Hematopoietic multipotent progenitor cell treated with erythropoietin and hydrocortisone succinate and interleukin-3 and kit ligand, for 6 days (in vitro differentiated cells): ENCODE results near the gene RFX8.

ENCODE experiments used
- DNase-seq: peaks from one replicate; pipeline ENCODE4 v3.0.0-alpha.2; 2015

The RFX8 gene

DNA sequence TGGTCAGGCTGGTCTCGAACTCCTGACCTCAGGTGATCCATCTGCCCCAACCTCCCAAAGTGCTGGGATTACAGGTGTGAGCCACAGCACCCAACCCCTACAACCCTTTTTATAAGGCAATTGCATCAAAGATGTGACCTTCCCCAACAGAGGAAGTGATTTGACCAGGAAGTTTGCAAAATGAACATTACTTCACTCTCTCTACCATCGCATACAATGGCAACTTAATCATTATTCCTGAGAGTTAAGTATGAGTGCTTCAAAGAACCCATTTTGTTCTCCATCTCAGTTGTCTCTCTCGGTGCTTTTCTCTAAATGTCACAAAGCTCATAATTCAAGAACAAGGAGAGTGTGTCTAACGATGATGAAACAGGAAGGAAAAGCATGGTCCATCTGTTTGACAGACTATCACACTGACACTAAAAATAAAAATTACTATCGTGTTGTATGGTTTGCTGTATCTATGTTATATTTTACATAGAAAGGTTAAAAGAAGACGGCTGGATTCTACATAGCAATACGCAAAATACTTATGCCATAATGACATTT is 69.5 kb downstream of the RFX8 start:
- DNase-seq = no peak

DNA sequence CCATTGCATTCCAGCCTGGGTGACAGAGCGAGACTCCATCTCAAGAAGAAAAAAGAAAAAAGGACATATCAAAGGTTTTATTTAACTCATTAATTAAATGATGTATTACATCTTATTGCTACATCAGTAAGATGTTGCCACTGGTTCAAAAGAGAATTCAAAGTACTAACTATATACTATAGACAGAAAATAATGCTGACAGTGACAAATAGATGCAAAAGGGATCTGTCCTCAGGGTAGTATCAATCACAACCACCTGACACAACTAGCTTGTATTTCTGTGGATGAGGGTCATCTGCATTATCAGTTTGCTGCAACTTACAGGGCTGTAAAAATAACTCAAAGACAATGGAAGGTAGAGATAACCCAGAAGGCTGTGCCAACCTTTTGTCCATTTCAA is 71.2 kb downstream of the RFX8 start:
- no peak for DNase-seq

DNA sequence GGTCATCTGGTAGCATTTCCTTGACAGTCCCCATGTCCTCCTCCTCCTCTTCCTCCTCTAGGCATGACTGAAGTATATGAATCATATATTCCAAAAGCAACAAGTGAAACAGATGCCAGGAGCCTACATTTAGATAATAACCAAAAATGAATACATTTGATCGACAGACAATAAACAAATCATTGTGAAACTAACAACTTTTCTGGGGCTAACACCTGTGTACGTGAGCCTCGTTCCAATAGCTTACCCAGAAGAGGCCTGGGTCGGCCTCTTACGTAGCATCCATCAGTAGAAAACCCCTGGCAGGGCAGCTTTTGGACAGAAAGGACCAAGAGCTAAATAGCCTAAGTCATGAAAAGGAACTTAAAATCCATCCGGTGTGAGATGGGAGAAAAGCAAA is 72.3 kb downstream of the RFX8 start:
- DNase-seq = no peak

DNA sequence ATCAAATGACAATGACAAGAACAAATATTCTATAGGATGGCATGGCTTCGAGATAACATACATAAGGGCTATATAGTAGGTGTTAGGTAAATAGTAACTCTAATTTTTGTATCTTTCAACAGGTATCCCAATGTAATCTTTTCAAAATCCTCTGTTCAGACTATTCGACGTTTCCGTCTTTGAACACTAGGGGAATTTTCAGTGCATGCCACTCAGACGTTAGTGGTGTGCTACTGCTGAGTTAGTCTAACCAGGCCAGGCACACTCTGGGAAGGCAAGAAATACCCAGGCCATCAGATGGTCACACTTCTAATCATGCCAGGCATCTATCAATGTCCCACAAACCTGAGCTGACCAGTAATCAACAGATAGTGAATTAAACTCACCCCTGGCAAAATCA is 73.0 kb downstream of the RFX8 start:
- no peak for DNase-seq

DNA sequence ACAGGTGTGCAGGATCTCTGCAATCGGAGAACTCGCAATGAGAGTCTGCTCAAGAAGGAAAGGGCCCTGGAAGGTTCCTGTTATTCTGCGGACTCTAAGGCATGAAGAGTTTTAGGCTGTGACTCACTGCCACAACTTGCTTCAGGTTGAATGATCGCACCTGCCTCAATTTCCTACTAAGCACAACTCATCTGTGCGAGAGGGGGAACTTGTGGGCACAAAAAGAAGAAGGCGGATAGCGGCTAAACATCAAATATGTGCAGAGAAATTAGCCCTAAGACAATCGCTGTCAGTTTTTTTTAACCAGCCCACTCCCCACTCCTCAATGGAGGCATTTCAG is 73.6 kb downstream of the RFX8 start:
- no peak for DNase-seq

DNA sequence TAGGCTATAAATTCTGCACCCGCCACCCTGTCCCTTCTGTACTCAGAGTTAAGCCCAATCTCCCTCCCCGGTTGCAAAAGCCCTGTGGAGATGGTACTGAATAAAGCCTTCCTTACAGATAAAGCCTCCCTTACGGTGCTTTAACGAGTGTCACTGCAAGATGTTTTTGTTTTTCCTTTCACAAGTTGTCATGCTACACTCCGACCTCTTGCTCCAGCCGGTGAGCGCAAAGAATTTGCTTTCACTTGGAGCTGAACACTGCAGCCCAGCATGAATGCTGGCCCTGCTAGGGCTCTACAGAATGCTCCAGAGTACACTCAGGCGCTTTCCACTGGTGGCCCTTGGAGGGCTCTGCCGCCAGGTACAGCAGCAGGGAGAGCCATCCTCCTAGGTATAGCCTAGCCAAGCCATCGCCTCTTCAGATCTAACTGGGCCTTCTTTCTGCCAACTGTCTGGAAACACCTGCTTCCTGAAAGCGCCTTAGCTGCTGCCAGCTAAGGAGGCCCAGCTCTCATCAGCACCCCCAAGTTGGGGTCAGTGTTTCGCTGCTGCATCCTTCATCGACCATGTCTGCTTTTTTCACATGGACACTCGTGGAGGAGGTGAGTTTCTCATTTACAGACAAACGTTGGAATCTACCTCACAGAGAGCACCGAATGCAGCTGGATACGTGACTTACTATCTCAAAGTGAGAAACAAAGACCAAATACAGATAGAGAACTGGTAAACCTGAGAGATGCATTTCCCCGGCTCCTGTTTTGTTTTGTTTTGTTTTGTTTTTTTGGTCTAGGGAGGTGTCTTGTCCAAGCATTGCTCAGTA is 74.2 kb downstream of the RFX8 start:
- DNase-seq = no peak

DNA sequence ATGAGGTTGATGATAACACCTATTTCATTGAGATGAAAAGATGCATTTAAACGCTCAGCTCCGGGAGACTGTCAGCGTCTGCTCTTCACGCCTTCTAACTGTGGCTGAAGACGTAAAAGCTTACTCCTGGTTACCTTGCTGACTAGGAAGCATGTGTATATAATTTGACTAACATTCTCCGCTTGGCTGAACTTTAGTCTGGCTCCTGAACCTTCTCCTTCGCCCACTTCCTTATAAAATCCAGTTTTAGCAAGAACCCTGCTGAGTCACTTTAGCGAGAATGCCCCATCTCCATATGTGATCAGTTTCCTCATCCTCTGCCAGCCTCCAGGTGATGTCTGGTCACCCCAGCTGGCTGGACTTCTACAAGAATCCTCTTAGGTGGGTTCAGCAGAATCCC is 74.9 kb downstream of the RFX8 start:
- peak; percentile 20 for DNase-seq

DNA sequence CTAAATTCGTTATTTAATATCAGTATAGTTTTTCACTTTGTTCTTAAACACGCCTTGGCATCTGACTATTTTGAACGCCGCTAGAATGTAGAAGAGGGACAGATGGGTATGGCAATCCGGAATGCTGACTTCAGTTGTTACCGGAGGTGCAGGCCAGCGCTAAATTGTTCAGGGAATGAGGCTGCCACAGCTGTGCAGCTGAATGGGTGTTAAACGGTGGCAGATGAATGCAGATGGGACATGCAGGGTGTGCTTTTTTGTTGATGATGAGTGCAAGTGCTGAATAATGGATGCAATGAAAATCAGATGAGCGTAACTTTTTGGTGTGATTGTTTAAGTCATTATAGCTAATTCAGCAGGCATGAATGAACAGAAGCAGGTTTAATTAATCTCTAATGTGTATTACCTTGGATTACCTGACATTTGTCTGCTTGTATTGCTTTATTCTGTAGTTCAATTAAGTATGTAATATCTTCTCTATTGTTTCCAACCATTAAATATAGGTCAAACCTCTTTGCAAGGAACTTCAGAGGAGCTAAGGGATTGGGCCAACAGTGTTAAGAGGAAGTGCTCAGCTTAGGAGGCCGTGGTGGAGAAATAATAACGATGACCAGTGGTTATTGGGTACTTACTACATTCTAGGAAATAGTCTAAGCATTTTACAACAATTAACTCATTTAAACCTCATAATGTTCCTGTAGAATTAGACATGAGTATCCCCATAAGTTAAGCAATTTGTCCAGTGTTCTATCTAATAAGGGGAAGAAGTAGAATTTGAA is 75.7 kb downstream of the RFX8 start:
- DNase-seq = no peak

DNA sequence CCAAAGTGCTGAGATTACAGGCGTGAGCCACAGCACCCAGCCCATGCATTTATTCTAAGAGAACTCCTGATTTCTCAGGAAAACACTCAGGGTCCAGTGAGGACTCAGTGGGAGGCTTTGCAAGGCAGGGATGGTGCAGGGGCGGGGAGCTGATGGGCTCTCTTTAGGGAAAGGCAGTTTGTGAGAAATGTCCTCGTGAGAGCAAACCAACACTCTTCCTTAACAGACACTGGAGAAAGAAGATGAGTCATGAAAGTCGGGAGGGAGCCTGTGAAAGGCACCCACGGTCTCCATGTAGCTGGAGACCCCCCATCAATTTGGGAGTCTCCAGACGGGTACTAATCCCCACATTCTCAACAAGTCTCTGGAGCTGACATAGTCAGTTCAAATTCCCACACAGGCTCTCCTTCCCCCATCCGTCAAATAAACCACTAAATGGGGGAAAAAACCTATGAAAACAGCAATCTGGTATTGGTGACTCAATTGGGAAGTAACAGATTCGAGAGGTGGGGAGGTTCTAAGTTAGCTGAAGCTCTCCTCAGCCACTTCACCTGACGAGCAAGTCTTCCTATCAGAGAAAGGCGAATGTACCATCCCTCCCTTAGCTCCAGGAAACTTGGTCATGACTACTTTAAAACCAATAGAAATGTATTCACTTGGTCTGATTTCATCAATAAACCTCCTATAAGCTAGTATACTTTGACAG is 76.6 kb downstream of the RFX8 start:
- DNase-seq = no peak

DNA sequence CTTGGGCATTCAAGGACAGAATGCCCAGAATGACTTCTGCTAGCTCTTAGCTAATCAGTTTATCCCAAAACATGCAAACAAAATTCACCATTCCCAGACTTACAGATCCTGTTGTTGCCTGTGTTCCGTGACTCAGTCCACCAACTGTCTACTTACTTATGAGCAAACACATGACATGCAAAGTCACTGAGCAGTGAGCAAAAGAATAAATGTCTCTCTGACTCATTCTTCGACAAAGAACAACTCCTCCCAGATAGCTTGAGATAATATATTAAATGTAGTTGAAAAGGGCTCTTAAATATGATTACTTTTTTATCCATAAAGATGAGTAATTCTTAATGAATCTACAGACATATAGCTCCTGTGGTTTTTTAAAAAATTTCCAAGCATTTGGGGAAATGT is 78.6 kb downstream of the RFX8 start:
- no peak for DNase-seq

DNA sequence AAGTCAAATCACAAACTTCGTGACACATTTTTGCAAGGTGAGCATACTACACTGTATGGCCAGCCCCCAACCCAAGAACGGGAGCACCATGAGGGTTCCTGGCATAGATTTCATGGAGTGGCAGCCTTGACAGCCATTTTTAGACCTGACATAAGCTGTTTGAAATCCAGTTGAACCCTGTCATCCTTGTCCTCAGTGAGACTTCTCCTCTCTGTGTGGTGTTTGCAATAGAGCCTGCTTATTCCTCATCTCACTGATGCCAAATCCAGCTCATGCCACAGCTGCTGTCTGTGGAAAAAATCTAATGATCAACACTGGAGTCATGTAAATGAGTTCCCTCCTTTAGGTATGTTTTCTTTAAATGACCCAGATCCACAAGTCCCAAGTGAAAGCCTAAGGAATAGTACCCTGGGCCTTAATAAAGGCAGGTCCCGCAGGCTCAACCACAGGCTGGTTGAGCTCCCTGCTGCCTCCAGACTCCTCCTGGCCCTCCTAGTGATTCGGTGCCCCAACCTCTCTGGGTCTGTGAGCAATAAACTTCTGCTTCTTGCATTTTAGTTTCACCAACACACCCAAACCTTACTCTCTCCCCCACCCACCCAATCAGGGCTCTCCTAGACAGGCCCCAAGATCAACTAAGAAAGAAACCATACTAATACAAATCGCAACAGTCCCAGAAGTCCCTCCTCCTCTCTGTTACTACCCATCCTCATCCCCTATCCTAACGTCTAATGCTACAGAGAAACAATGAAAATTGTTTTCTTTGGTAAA is 79.2 kb downstream of the RFX8 start:
- no peak for DNase-seq

DNA sequence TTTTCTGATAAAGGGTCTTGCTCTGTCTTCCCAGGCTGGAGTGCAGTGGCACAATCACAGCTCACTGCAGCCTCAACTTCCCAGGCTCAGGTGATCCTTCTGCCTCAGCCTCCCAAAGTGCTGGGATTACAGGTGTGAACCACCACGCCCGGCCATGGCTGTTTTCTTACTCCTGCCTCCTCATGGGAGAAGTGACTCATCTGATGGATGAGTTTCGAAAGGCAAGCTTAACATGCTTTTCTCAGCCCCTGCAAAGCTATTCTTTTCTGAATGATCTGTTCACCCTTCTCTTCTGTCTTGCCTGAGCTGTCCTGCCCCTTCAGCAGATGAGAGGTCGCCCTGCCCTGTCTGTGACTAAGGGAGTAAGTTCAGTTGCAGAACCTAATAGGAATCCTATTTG is 86.7 kb downstream of the RFX8 start:
- no peak for DNase-seq

DNA sequence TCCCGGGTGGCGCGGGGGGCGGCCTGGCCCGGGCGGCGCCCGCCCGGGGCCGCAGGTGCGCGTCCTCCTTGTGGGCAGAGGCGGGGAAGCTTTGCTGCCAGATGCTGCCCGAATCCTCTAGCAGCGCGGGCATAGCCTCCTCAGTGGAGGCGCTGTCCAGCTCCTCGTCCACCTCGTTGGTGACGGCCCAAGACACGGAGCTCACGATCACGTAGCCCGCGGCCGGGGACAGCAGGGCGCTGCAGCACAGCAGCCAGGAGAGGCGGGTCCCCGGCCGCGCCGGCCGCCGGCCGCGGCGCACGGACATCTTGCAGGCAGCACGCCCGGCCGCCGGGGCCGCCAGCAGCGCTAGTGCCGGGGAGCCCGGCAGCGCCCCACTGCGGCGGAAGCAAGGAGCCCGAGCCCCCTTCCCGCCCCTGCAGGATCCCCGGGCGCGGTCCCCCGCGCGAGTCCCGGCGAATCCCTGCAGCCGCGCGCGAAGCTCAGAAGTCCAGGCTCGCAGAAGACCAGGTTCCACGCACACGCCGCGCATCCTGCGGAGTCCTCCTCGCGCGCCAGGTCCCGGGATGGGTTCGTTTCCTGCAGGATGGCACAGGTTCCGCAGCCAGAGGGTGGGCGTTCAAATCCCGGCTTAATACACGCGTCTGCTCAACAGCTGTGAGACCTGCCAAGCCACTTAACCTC is 87.6 kb downstream of the RFX8 start, which contains the start of gene CREG2:
TSS of gene CREG2 (minus strand) at position 353 of the 684 bp plus-strand sequence. CDS start at position 307, 46 bp downstream.
- DNase-seq = peak; percentile 59

DNA sequence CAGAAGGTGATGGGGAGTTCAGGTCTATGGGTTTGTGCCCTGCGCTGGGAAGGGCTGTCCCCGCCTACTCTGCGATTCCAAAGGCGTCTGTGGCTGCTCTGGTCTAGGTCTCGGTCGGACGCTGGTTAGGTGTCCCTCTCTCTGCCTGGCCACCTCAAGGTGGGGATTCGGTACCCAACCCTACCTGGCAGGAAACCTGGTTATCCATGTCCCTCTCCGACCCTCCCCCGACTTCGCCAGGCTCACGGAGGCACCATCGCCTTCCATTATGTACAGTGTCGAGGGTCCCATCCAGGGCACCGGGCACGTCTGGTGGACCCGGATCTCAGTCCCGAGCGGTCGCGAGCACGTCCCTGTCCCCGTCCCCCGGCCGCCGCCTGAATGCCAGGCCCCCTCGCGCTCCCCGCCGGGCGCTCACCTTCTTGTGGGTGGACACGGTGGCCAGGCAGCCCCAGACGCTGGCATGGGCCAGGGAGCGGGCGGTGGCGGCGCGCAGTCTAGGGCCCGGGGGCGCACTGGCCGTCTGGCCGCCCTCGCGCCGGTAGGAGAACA is 88.2 kb downstream of the RFX8 start:
- no peak for DNase-seq

DNA sequence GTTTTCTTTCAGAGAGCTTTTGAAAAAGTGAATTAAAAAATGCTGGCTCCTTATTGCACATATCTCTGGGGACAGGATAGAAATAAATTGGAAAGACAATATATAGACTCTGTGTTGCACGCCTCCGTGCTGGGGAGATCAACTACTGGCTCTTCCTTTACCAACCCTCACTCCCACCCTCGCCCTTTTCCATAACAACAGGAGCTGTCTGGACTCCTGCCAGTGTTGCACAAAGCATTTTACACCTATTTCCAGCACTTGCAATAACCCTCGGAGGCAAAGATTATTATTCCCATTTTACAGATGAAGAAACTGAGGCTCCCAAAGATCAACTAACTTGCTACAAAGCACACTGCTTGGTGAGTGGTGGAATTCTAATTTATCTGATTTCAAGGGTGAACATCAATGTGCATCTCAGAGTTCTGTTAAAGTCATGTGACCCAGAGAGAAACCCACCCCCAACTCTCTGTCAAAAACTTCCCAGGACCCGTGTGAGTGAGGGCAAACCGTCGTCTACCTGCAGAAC is 91.8 kb downstream of the RFX8 start:
- no peak for DNase-seq

DNA sequence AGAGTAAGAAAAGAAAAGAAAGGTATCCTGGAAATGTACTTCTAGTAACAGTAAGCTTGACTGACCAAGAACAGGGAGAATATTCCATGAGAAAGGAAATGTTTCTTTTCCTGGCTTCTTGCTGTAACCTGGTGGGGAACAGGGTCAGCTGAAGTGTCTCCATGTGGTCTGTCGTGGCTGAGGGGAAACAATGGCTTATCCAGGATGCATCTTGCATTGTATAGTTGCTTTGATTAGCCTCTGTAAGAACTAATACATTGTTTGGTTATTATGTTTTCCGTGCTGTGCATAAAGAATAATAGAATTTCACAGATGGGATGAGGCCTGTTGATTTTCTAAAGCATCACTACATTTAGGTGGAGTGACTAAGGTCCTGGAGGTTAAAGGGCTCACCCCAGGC is 92.5 kb downstream of the RFX8 start:
- no peak for DNase-seq

DNA sequence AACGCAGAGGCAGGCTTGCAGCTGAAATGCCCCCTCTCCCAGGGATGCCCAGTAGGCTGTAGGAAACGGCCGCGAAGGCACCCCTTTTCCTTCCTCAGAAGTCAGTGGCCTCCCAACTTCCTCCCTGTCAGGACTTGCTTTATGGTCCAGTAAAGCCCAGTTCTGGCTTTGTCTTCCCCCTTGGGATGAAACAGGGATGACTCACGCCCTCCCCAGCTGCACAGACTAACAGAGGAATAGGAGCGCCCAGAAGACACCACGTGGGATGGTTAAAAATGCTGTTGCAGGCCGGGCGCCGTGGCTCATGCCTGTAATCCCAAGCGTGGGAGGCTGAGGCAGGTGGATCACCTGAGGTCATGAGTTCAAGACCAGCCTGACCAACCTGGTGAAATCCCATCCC is 94.5 kb downstream of the RFX8 start:
- DNase-seq = no peak

DNA sequence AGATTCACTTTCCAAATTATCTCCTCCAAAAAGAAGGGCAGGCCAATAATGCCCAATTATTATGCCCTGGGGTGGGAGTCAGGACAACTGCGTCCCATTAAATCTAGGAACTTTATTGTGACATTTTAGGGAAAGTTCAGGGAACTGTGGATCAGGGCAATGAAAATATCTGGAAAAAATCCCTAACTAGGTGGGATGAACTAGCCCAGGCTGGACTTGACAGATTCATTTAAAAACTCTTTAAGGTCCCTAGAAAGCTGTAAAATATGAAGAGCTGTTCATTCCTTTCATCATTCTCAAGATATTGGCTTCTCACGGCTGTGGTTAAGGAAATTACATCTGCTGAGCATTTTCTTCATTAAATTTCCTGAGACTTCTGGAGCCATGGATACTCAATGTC is 95.8 kb downstream of the RFX8 start:
- no peak for DNase-seq

DNA sequence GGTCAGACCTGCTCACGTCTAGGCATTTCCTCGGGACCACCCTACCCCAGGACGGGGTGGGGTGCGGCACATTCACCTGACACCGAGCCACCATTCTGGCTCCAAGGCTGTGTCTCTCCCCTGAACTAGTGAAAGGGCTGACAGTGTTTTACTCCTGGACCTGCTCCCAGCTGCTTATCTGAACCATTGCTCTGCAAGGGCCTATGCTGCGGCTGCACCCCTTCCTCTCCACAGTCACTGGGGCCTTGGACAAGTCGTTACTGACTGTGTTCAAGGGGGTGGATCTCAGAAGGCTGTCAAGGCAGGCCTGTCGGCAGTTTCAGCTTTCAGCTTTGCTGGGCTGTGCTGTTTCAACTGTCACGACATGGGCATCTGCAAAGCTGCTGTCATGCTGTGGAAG is 99.3 kb downstream of the RFX8 start:
- peak; percentile 17 for DNase-seq

DNA sequence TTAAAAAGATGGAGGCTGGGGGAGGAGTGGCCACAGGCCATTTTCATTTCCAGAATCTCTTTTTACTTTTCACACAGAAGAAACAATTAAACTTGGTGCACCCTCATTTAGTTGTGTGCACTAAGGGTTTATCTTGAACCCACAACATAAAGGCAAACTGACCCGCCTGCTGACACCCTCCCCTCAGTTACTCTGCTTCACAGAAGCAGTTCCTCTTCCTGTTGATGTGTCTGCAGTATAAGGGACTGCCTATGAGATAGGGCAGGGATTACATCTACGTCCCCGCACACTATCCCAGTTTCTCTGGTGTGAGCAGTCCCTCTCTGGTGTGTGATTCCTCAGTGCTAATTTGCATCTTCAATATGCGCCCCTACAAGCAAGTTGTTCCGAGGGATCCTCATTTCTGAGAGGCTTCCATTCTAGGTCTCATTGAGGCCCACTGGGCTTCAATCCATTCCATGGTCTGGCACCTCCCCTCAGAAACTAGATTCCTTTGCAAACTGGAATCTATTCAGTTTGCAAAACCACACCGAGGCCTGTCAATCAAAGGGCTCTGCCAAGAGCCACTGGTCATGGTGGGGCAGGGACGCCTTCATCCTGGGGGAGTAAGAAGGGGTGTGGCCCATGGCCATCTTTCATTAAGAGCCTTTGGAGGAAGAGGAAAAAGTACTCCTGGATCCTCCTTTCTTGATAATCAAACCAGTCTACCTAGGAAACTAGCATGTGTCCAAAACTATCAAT is 99.9 kb downstream of the RFX8 start:
- DNase-seq = no peak

DNA sequence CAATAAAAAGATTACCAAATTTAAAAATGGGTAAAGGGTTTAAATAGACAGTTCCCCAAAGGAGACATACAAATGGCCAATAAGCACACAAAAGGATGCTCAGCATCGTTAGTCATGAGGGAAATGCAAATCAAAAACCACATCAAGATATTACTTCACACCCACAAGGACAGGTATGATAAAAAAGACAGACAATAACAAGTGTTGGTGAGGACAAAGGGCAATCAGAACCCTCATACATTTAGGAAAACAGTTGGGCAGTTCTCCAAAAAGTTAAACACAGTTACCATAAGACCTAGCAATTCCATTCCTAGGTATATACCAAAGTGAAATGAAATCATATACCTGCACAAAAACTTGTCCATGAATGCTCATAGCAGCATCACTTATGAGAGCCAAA is 102.1 kb downstream of the RFX8 start:
- no peak for DNase-seq
